Mammary epithelial cell (primary cell): ENCODE measurements around the gene IGDCC3.

Experiments used
- EZH2 ChIP-seq: IDR thresholded peaks from 2 replicates; pipeline ENCODE4 v1.6.1; 2012; ENCODE audit warnings: low read length, inconsistent platforms, borderline replicate concordance
- TF ChIP-seq, protein P1 (sequence below), 2 donors: IDR thresholded peaks in 1 of 2; conservative IDR thresholded peaks in 1 of 2; 2 replicates each; pipeline ENCODE4 v1.5.1; 2011 to 2012; ENCODE audit warnings: inconsistent platforms in 2 of 2, low read length in 2 of 2, mild to moderate bottlenecking in 2 of 2, control low read depth in 1 of 2, low read depth in 1 of 2; ENCODE audit not compliant: insufficient read depth in 1 of 2; ENCODE audit errors: extremely low read depth in 1 of 2

DNA sequence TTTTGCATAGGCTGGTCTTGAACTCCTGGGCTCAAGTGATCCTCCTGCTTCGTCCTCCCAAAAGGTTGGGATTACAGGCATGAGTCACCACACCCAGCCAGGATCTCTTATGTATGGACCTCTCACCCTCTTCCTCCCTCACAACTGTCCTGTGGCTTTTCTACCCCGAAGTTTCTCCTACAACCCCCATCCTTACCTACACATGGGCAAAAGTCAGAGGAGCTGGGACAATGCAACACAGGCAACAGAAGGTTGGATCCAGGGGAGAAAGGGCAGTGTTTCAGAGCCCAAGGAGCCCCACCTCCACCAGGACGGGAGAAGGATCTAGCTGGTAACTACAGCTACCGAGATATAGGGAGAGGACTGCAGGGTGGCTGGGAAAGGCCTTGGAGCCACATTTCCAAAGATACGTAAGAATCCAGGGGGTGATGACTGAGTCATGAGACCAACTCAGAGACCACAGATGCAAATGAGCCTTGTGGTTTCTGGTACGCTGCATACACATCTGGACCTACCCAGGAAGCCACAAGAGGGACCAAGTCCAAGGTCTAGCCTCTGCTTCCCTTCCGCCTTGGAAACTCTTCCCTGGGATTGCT is 31.3 kb upstream of the IGDCC3 start:
- TF ChIP-seq, protein P1, sequence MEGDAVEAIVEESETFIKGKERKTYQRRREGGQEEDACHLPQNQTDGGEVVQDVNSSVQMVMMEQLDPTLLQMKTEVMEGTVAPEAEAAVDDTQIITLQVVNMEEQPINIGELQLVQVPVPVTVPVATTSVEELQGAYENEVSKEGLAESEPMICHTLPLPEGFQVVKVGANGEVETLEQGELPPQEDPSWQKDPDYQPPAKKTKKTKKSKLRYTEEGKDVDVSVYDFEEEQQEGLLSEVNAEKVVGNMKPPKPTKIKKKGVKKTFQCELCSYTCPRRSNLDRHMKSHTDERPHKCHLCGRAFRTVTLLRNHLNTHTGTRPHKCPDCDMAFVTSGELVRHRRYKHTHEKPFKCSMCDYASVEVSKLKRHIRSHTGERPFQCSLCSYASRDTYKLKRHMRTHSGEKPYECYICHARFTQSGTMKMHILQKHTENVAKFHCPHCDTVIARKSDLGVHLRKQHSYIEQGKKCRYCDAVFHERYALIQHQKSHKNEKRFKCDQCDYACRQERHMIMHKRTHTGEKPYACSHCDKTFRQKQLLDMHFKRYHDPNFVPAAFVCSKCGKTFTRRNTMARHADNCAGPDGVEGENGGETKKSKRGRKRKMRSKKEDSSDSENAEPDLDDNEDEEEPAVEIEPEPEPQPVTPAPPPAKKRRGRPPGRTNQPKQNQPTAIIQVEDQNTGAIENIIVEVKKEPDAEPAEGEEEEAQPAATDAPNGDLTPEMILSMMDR (conservative IDR thresholded peaks at IDR 0.05 in 1 of 2, IDR thresholded peaks at IDR 0.05 in 1 of 2; ENCODE audit: extremely low read depth in 1 of 2, insufficient read depth in 1 of 2, low read depth in 1 of 2, low read length in 2 of 2), result no peak
- no peak for TF ChIP-seq EZH2
